HepG2 (cell line): ENCODE data around the gene WBP1. TPM values are rescaled to one million over a fixed set of nuclear protein-coding genes. Genes with fewer than 3 reads are reported as not detected.

Source experiments
- CREB1 ChIP-seq, 2 experiments: fragments of 450-650 bp in 1 of 2; IDR thresholded peaks; 2 replicates each; pipeline ENCODE4 v1.6.1; 2016 to 2017; ENCODE audit warnings: control low read depth in 1 of 2, mild to moderate bottlenecking in 1 of 2, missing compliant biosample characterization in 1 of 2, missing genetic modification characterization in 1 of 2
- ETV5 ChIP-seq: IDR thresholded peaks from 2 replicates; pipeline ENCODE4 v1.6.1; 2018; ENCODE audit warnings: missing biosample characterization, missing genetic modification reagents, inconsistent platforms, borderline replicate concordance
- KLF11 ChIP-seq: IDR thresholded peaks from 2 replicates; pipeline ENCODE4 v1.6.1; 2016; ENCODE audit warnings: missing compliant biosample characterization
- MAFK ChIP-seq, 2 experiments: IDR thresholded peaks in 1 of 2; conservative IDR thresholded peaks in 1 of 2; 2 replicates each; pipeline ENCODE4 v1.6.1; 2011; ENCODE audit warnings: improper control_type of control experiment in 2 of 2, low read length in 2 of 2
- MTF1 ChIP-seq: sonication (generic); formaldehyde crosslinking; IDR thresholded peaks from 2 replicates; pipeline ENCODE4 v1.5.0; 2020; ENCODE audit warnings: missing genetic modification reagents
- TBX2 ChIP-seq: sonication (generic); formaldehyde crosslinking; IDR thresholded peaks from 2 replicates; pipeline ENCODE4 v1.5.0; 2020; ENCODE audit warnings: missing genetic modification reagents, mild to moderate bottlenecking, borderline replicate concordance
- ZBTB3 ChIP-seq: sonication (generic); formaldehyde crosslinking; IDR thresholded peaks from 2 replicates; pipeline ENCODE4 v1.4.0; 2020; ENCODE audit warnings: low read depth, mild to moderate bottlenecking, moderate library complexity, missing genetic modification reagents, borderline replicate concordance
- ZBTB34 ChIP-seq: sonication (generic); formaldehyde crosslinking; IDR thresholded peaks from 2 replicates; pipeline ENCODE4 v1.8.0; 2022; ENCODE audit warnings: mild to moderate bottlenecking, missing genetic modification reagents
- ZNF251 ChIP-seq: sonication (generic); formaldehyde crosslinking; IDR thresholded peaks from 2 replicates; pipeline ENCODE4 v1.9.0; 2021; ENCODE audit warnings: mild to moderate bottlenecking, missing genetic modification reagents
- ZNF280B ChIP-seq: sonication (generic); formaldehyde crosslinking; IDR thresholded peaks from 2 replicates; pipeline ENCODE4 v1.5.0; 2020; ENCODE audit warnings: missing genetic modification reagents, mild to moderate bottlenecking, borderline replicate concordance
- ZNF512 ChIP-seq: sonication (generic); formaldehyde crosslinking; IDR thresholded peaks from 2 replicates; pipeline ENCODE4 v1.4.0; 2020; ENCODE audit warnings: mild to moderate bottlenecking, missing genetic modification reagents
- ZNF530 ChIP-seq: sonication (generic); formaldehyde crosslinking; IDR thresholded peaks from 2 replicates; pipeline ENCODE4 v1.5.0; 2020; ENCODE audit warnings: low read depth, mild to moderate bottlenecking, missing genetic modification reagents
- polyA plus RNA-seq, 8 experiments: library from polyadenylated mRNA; depleted of rRNA in 3 of 8; stranded (reverse) in 7 of 8; unstranded in 1 of 8; fragments of >200 nt; fragmentation: Illumina TruSeq in 4 of 8; extraction: Trizol in 4 of 8; gene quantifications; 2 replicates each; pipeline versions ENCODE4 v1.2.1 to v1.2.3, GENCODE V29; 2011 to 2016; ENCODE audit warnings: low read depth in 4 of 8, missing spikeins in 1 of 8, mixed read lengths in 1 of 8; ENCODE audit not compliant: insufficient read depth in 1 of 8
- total RNA-seq, 5 experiments: library from RNA; depleted of rRNA; stranded (reverse); fragments of >200 nt; fragmentation: Illumina TruSeq; extraction: Trizol; gene quantifications; 2 replicates each; pipeline ENCODE4 v1.2.3, GENCODE V29; 2016; ENCODE audit warnings: low read depth in 1 of 5
- TF ChIP-seq, protein P1 (sequence below): sonication (generic); formaldehyde crosslinking; IDR thresholded peaks from 2 replicates; pipeline ENCODE4 v1.5.0; 2020; ENCODE audit warnings: mild to moderate bottlenecking, missing genetic modification reagents
- TF ChIP-seq, protein P2 (sequence below): IDR thresholded peaks from 2 replicates; pipeline ENCODE4 v1.6.1; 2016; ENCODE audit warnings: low read depth, borderline replicate concordance
- TF ChIP-seq, protein P3 (sequence below): sonication (generic); formaldehyde crosslinking; IDR thresholded peaks from 2 replicates; pipeline ENCODE4 v1.4.0; 2020; ENCODE audit warnings: missing genetic modification reagents, mild to moderate bottlenecking, borderline replicate concordance

WBP1 gene
- total and polyA plus RNA-seq, 2 of the 13 experiments (the other 11 are each of a cell fraction or from before 2014, with no cell fraction given), result 38.8 to 85.7 TPM

DNA sequence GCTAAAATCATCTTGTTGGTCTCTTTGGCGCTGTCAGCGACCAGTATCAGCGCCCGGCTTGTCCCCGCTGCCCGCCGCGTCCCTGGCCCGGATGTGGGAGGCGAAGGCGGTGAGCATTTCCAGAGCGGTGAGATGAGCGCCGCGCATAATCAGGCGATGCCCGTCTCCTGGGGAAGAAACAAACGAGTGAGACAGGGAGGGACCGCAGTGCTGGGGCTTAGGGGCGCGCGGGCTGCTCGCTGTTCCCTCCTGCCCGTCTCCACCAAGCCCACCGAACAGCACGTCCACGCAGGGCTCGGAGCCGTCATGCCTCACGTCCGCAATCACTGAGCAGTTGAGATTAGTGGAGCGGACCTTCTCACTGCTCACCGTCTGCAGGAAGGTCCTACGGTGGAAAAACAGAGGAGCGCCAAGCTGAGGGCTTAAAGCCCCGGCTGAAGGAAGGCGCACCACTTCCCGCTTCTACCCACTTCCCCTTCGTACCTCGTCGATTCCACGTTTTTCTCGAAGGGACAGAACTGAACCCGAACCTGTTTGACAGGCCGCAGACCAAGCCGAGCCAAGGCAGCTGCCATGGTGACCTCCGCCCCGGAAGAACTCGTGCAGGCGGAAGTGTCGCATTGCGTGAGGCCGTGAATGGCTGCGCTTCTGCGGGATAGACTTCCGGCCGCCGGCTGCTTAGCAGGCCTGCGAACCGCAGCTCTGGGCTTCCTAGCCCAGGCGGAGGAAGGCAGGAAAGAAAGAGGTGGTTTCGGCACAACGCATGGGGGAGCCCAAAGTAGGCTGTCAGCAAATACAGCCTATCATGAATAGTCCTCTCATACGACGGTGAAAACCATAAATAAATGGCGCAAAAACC is 14.1 kb downstream of the WBP1 start, which contains the start of gene MRPL53 (continued):
- TF ChIP-seq, protein P1, sequence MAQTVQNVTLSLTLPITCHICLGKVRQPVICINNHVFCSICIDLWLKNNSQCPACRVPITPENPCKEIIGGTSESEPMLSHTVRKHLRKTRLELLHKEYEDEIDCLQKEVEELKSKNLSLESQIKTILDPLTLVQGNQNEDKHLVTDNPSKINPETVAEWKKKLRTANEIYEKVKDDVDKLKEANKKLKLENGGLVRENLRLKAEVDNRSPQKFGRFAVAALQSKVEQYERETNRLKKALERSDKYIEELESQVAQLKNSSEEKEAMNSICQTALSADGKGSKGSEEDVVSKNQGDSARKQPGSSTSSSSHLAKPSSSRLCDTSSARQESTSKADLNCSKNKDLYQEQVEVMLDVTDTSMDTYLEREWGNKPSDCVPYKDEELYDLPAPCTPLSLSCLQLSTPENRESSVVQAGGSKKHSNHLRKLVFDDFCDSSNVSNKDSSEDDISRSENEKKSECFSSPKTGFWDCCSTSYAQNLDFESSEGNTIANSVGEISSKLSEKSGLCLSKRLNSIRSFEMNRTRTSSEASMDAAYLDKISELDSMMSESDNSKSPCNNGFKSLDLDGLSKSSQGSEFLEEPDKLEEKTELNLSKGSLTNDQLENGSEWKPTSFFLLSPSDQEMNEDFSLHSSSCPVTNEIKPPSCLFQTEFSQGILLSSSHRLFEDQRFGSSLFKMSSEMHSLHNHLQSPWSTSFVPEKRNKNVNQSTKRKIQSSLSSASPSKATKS (CRISPR knock-in tag), result no peak
- TF ChIP-seq ZNF280B (CRISPR knock-in tag) (peak; percentile 97), ZNF512 (CRISPR knock-in tag) (peak; percentile 0; the same call in 1 of the 2 replicates), MAFK (conservative IDR thresholded peaks at IDR 0.05 in 1 of 2, IDR thresholded peaks at IDR 0.05 in 1 of 2; ENCODE audit: low read length in 2 of 2) (no peak), ZNF530 (CRISPR knock-in tag) (no peak), MTF1 (peak; percentile 46; the same call in 1 of the 2 replicates), ZBTB34 (CRISPR knock-in tag) (peak; percentile 88; the same call in 1 of the 2 replicates), ETV5 (peak; percentile 98), ZNF251 (CRISPR knock-in tag) (peak; percentile 58; the same call in 1 of the 2 replicates), TBX2 (CRISPR knock-in tag) (peak; percentile 93), CREB1 (IDR thresholded peaks at IDR 0.05) (peak; percentile 80), CREB1 (CRISPR knock-in tag; IDR thresholded peaks at IDR 0.05) (peak; percentile 95), KLF11 (CRISPR knock-in tag) (peak; percentile 94; the same call in 1 of the 2 replicates), ZBTB3 (CRISPR knock-in tag) (peak; percentile 69)
- TF ChIP-seq, protein P2, sequence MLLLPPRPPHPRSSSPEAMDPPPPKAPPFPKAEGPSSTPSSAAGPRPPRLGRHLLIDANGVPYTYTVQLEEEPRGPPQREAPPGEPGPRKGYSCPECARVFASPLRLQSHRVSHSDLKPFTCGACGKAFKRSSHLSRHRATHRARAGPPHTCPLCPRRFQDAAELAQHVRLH (CRISPR knock-in tag), result peak; percentile 98; the same call in 1 of the 2 replicates
- TF ChIP-seq, protein P3, sequence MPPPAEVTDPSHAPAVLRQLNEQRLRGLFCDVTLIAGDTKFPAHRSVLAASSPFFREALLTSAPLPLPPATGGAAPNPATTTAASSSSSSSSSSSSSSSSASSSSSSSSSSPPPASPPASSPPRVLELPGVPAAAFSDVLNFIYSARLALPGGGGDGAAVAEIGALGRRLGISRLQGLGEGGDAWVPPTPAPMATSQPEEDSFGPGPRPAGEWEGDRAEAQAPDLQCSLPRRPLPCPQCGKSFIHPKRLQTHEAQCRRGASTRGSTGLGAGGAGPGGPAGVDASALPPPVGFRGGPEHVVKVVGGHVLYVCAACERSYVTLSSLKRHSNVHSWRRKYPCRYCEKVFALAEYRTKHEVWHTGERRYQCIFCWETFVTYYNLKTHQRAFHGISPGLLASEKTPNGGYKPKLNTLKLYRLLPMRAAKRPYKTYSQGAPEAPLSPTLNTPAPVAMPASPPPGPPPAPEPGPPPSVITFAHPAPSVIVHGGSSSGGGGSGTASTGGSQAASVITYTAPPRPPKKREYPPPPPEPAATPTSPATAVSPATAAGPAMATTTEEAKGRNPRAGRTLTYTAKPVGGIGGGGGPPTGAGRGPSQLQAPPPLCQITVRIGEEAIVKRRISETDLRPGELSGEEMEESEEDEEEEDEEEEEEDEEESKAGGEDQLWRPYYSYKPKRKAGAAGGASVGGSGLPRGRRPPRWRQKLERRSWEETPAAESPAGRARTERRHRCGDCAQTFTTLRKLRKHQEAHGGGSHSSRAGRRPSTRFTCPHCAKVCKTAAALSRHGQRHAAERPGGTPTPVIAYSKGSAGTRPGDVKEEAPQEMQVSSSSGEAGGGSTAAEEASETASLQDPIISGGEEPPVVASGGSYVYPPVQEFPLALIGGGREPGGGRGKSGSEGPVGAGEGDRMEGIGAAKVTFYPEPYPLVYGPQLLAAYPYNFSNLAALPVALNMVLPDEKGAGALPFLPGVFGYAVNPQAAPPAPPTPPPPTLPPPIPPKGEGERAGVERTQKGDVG (CRISPR knock-in tag), result peak; percentile 94
